ENCODE measurements around the gene ENSA.

ENSA gene

DNA sequence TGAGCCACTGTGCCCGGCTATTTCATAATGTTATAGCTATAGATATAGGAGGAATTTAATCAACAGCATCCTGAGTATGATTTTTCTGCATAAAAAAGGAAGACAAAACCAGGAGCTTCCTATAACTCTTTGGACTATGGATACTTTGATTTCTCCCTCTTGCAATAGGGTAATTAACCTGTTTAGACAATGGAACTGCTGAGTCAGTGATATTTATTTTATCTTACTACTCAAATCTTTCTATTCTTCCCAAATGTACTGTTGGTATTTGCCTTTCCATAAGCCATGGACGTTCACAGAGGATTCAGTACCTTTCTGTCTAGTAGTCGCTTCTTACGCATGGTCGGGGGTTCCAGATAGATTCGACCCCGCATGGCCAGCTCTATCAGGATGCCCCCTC lies 33.9 kb upstream of the ENSA start:
- H3K36me3 ChIP-seq (ENCODE audit: insufficient read depth, low read length) = peaks cover 24% of the 10 kb centered on the region; the same call in 1 of the 2 replicates
- H3K4me3 ChIP-seq (ENCODE audit: low read length, poor library complexity, severe bottlenecking) = no peak overlapping the region
- no peak overlapping the region for H3K4me2 ChIP-seq (ENCODE audit: low read depth, low read length, poor library complexity, severe bottlenecking)
- no peak overlapping the region for H2AFZ ChIP-seq (ENCODE audit: low read length)
- no peaks in the 10 kb centered on the region for H3K9me3 ChIP-seq (ENCODE audit: insufficient read depth, low read depth, low read length)
- H3K27me3 ChIP-seq (ENCODE audit: insufficient read depth, low read length, poor library complexity, severe bottlenecking) = no peaks in the 10 kb centered on the region
- H3K9ac ChIP-seq (ENCODE audit: low read depth, low read length, poor library complexity, severe bottlenecking) = no peak overlapping the region
- no peaks in the 10 kb centered on the region for H3K4me1 ChIP-seq (ENCODE audit: insufficient read depth, low read length, poor library complexity, severe bottlenecking)
- H4K20me1 ChIP-seq (ENCODE audit: insufficient read depth, low read length, poor library complexity, severe bottlenecking) = no peaks in the 10 kb centered on the region
- no peaks in the 10 kb centered on the region for H3F3A ChIP-seq (ENCODE audit: low read depth)
- H3K79me2 ChIP-seq (ENCODE audit: insufficient read depth, low read length) = no peaks in the 10 kb centered on the region
- no peaks in the 10 kb centered on the region for H3K9me2 ChIP-seq (replicated peaks; ENCODE audit: low read depth, low read length)
- TF ChIP-seq, protein P1, sequence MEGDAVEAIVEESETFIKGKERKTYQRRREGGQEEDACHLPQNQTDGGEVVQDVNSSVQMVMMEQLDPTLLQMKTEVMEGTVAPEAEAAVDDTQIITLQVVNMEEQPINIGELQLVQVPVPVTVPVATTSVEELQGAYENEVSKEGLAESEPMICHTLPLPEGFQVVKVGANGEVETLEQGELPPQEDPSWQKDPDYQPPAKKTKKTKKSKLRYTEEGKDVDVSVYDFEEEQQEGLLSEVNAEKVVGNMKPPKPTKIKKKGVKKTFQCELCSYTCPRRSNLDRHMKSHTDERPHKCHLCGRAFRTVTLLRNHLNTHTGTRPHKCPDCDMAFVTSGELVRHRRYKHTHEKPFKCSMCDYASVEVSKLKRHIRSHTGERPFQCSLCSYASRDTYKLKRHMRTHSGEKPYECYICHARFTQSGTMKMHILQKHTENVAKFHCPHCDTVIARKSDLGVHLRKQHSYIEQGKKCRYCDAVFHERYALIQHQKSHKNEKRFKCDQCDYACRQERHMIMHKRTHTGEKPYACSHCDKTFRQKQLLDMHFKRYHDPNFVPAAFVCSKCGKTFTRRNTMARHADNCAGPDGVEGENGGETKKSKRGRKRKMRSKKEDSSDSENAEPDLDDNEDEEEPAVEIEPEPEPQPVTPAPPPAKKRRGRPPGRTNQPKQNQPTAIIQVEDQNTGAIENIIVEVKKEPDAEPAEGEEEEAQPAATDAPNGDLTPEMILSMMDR (conservative IDR thresholded peaks at IDR 0.05; ENCODE audit: low read length) = no peak

DNA sequence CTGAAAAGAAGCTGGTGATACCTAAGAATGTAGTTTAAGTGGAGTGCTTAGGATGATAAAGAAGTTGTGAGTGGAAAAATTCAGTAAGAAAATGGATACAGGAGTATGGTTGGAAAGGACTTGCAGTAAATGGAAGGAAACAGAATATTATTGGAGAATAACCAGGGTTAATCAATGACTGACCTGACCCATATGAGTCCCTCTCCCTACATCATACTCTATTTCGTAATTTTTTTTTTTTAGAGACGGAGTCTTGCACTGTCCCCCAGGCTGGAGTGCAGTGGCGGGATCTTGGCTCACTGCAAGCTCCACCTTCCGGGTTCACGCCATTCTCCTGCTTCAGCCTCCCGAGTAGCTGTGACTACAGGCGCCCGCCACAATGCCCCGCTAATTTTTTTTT lies 33.4 kb upstream of the ENSA start:
- no peak overlapping the region for H3K4me2 ChIP-seq (ENCODE audit: low read depth, low read length, poor library complexity, severe bottlenecking)
- no peak for TF ChIP-seq EZH2phosphoT487 (IDR thresholded peaks at IDR 0.05; ENCODE audit: borderline replicate concordance)
- TF ChIP-seq, protein P1 (conservative IDR thresholded peaks at IDR 0.05; ENCODE audit: low read length) = no peak
- no peaks in the 10 kb centered on the region for H4K20me1 ChIP-seq (ENCODE audit: insufficient read depth, low read length, poor library complexity, severe bottlenecking)
- H3K4me1 ChIP-seq (ENCODE audit: insufficient read depth, low read length, poor library complexity, severe bottlenecking) = no peaks in the 10 kb centered on the region
- H3K9me2 ChIP-seq (replicated peaks; ENCODE audit: low read depth, low read length) = no peaks in the 10 kb centered on the region
- no peak overlapping the region for H2AFZ ChIP-seq (ENCODE audit: low read length)
- H3K79me2 ChIP-seq (ENCODE audit: insufficient read depth, low read length) = no peaks in the 10 kb centered on the region
- no peak overlapping the region for H3K4me3 ChIP-seq (ENCODE audit: low read length, poor library complexity, severe bottlenecking)
- no peak overlapping the region for H3K9ac ChIP-seq (ENCODE audit: low read depth, low read length, poor library complexity, severe bottlenecking)
- H3F3A ChIP-seq (ENCODE audit: low read depth) = no peaks in the 10 kb centered on the region
- no peaks in the 10 kb centered on the region for H3K27me3 ChIP-seq (ENCODE audit: insufficient read depth, low read length, poor library complexity, severe bottlenecking)
- peaks cover 24% of the 10 kb centered on the region; the same call in 1 of the 2 replicates for H3K36me3 ChIP-seq (ENCODE audit: insufficient read depth, low read length)
- no peaks in the 10 kb centered on the region for H3K9me3 ChIP-seq (ENCODE audit: insufficient read depth, low read depth, low read length)

DNA sequence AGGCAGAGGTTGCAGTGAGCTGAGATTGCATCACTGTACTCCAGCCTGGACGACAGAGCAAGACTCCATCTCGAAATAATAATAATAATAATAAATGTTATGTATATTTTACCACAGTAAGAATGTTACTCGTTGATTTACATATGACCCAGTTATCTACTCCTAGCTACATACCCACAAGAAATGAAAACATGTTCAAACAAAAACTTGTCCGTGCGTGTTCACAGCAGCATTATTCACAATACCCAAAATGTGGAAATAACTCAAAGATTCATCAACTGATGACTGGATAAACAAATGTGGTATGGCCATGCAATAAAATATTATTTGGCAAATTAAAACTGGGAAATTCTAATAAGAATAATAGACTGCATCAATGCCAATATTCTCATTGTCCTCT lies 31.7 kb upstream of the ENSA start:
- no peak overlapping the region for H3K4me3 ChIP-seq (ENCODE audit: low read length, poor library complexity, severe bottlenecking)
- H4K20me1 ChIP-seq (ENCODE audit: insufficient read depth, low read length, poor library complexity, severe bottlenecking) = no peaks in the 10 kb centered on the region
- TF ChIP-seq EZH2phosphoT487 (IDR thresholded peaks at IDR 0.05; ENCODE audit: borderline replicate concordance) = no peak
- TF ChIP-seq, protein P1 (conservative IDR thresholded peaks at IDR 0.05; ENCODE audit: low read length) = no peak
- H3K9ac ChIP-seq (ENCODE audit: low read depth, low read length, poor library complexity, severe bottlenecking) = no peak overlapping the region
- H3K36me3 ChIP-seq (ENCODE audit: insufficient read depth, low read length) = peaks cover 28% of the 10 kb centered on the region; the same call in 1 of the 2 replicates
- no peak overlapping the region for H2AFZ ChIP-seq (ENCODE audit: low read length)
- H3F3A ChIP-seq (ENCODE audit: low read depth) = no peaks in the 10 kb centered on the region
- no peaks in the 10 kb centered on the region for H3K4me1 ChIP-seq (ENCODE audit: insufficient read depth, low read length, poor library complexity, severe bottlenecking)
- no peaks in the 10 kb centered on the region for H3K27me3 ChIP-seq (ENCODE audit: insufficient read depth, low read length, poor library complexity, severe bottlenecking)
- H3K79me2 ChIP-seq (ENCODE audit: insufficient read depth, low read length) = no peaks in the 10 kb centered on the region
- H3K4me2 ChIP-seq (ENCODE audit: low read depth, low read length, poor library complexity, severe bottlenecking) = no peak overlapping the region
- H3K9me2 ChIP-seq (replicated peaks; ENCODE audit: low read depth, low read length) = no peaks in the 10 kb centered on the region
- no peaks in the 10 kb centered on the region for H3K9me3 ChIP-seq (ENCODE audit: insufficient read depth, low read depth, low read length)

Data from Loucy (cell line).